GM12878 (cell line): ENCODE measurements around the gene ZKSCAN1. TPM values are rescaled to one million over a fixed set of nuclear protein-coding genes. Genes with fewer than 3 reads are reported as not detected.

Experiments used
- ATAC-seq: fragments of 200-7000 bp; cut with Tn5 transposase; 3 replicates; pipeline ENCODE4 v1.9.1; 2020; ENCODE audit warnings: mild to moderate bottlenecking, moderate library complexity
- BruUV-seq: library from RNA; stranded (reverse); fragments of 400-500 nt; replicated peaks from 2 replicates; lab custom pipeline; 2021; lab: Mats Ljungman, UMichigan
- CTCF ChIA-PET: fragments of 300-600 bp; sonication (Branson Sonifier 250); formaldehyde crosslinking; extraction: SDS; loops from one replicate; lab custom pipeline; 2021; ENCODE audit warnings: inconsistent platforms; lab: Yijun Ruan, JAX
- POLR2A ChIA-PET: fragments of 350-600 bp; formaldehyde crosslinking; extraction: SDS; loops from one replicate; lab custom pipeline; 2021; ENCODE audit warnings: inconsistent platforms; lab: Charles Lee
- RAD21 ChIA-PET: fragments of 300-600 bp; sonication (Branson Sonifier 250); formaldehyde crosslinking; loops from one replicate; lab custom pipeline; 2023; ENCODE audit warnings: antibody characterized with exemption; ENCODE audit not compliant: unreplicated experiment; lab: Charles Lee
- SMC1A ChIA-PET: fragments of 300-600 bp; sonication (Branson Sonifier 250); formaldehyde crosslinking; loops from one replicate; lab custom pipeline; 2023; ENCODE audit not compliant: unreplicated experiment, uncharacterized antibody; lab: Charles Lee
- DNase-seq: peaks from one replicate; pipeline ENCODE4 v3.0.0-alpha.2; 2011; ENCODE audit warnings: low read depth, low spot score
- FAIRE-seq: peaks from 3 replicates; lab custom pipeline; 2011; peaks lifted over from hg19 to GRCh38; lab: Jason Lieb, UNC
- H2AFZ ChIP-seq: 2 replicates; pipeline ENCODE4 v1.6.0; 2011; ENCODE audit warnings: low read depth, low read length, control low read depth; ENCODE audit not compliant: control insufficient read depth
- H3K27ac ChIP-seq: 2 replicates; pipeline ENCODE4 v1.5.1; 2011; ENCODE audit warnings: control low read depth; ENCODE audit not compliant: control insufficient read depth, insufficient read depth
- H3K27me3 ChIP-seq, 2 experiments: replicated peaks in 1 of 2; 2 replicates each; pipeline versions ENCODE4 v1.6.0 to v1.6.1; 2011; ENCODE audit warnings: low read length in 1 of 2; ENCODE audit not compliant: control insufficient read depth in 2 of 2, insufficient read depth in 2 of 2
- H3K36me3 ChIP-seq, 2 experiments: 2 replicates each; pipeline ENCODE4 v1.5.1; 2011; ENCODE audit warnings: low read length in 1 of 2; ENCODE audit not compliant: control insufficient read depth in 2 of 2, insufficient read depth in 2 of 2
- H3K4me1 ChIP-seq: 2 replicates; pipeline ENCODE4 v1.6.1; 2011; ENCODE audit warnings: mild to moderate bottlenecking, low read length, moderate library complexity, mixed read lengths; ENCODE audit not compliant: control insufficient read depth, insufficient read depth
- H3K4me2 ChIP-seq: 2 replicates; pipeline ENCODE4 v1.6.0; 2011; ENCODE audit warnings: control low read depth; ENCODE audit not compliant: control insufficient read depth, insufficient read depth
- H3K4me3 ChIP-seq: fragments of 200-600 bp; sonication (generic); 2 replicates; pipeline ENCODE4 v1.5.1; 2016
- H3K79me2 ChIP-seq: 2 replicates; pipeline ENCODE4 v1.6.0; 2011; ENCODE audit warnings: low read length; ENCODE audit not compliant: control insufficient read depth, insufficient read depth
- H3K9ac ChIP-seq: 2 replicates; pipeline ENCODE4 v1.8.0; 2011; ENCODE audit warnings: low read length, control low read depth, mixed read lengths; ENCODE audit not compliant: control insufficient read depth, insufficient read depth
- H3K9me3 ChIP-seq: replicated peaks from 3 replicates; pipeline ENCODE4 v1.5.1; 2011; ENCODE audit warnings: mild to moderate bottlenecking, low read length; ENCODE audit not compliant: control insufficient read depth, insufficient read depth
- H4K20me1 ChIP-seq: 2 replicates; pipeline ENCODE4 v1.6.0; 2011; ENCODE audit not compliant: control insufficient read depth, insufficient read depth
- POLR2A ChIP-seq: IDR thresholded peaks from 2 replicates; pipeline ENCODE4 v1.6.1; 2011; ENCODE audit warnings: low read depth, mild to moderate bottlenecking, low read length
- SUZ12 ChIP-seq: fragments of 200-600 bp; sonication (generic); IDR thresholded peaks from one replicate; pipeline ENCODE4 v1.6.1; 2018; ENCODE audit warnings: antibody characterized with exemption, mild to moderate bottlenecking; ENCODE audit not compliant: unreplicated experiment
- WGBS: methylation state at CpG from one replicate; pipeline ENCODE4 v1.1.6; 2016; ENCODE audit warnings: low lambda C conversion rate; ENCODE audit not compliant: insufficient replicate concordance, insufficient coverage; ENCODE audit errors: missing lambda C conversion rate; 5-methylcytosine and 5-hydroxymethylcytosine counted together
- in situ Hi-C: fragments of 300-500 bp; cut with MboI; formaldehyde crosslinking; loops from 9 replicates; pipeline ENCODE4 v1.14.3; 2018; ENCODE audit warnings: mixed read lengths
- intact Hi-C: fragments of 100-400 bp; cut with micrococcal nuclease; formaldehyde crosslinking; loops from one replicate; pipeline ENCODE4 v1.14.2; 2022; ENCODE audit not compliant: unreplicated experiment
- polyA plus RNA-seq, 11 experiments: library from polyadenylated mRNA; depleted of rRNA in 4 of 11; unstranded in 6 of 11; stranded (reverse) in 5 of 11; fragments of >200 nt; fragmentation: Nextera tagmentation in 4 of 11; fragmentation: Illumina TruSeq in 1 of 11; extraction: Ambion mirVana in 4 of 11; extraction: Trizol in 1 of 11; gene quantifications; 1 replicate in 1 of 11; 2 replicates in 10 of 11; pipeline versions ENCODE4 v1.2.1 to v1.2.3, GENCODE V29; 2011 to 2016; ENCODE audit warnings: inconsistent platforms in 2 of 11, missing spikeins in 2 of 11, low read depth in 1 of 11
- total RNA-seq, 4 experiments: library from RNA; depleted of rRNA in 3 of 4; stranded (reverse); fragments of >200 nt in 3 of 4; fragmentation: Illumina TruSeq in 1 of 4; extraction: Trizol in 1 of 4; gene quantifications; 2 replicates each; pipeline versions ENCODE4 v1.2.1 to v1.2.3, GENCODE V29; 2013 to 2021

ZKSCAN1 gene
- total and polyA plus RNA-seq, 10 of the 15 experiments (the other 5 are each of a cell fraction or from before 2014, with no cell fraction given): 3.2 to 34.4 (median 18.1) TPM

GRCh38 chr7:100090527-100091410, 75.4 kb downstream of the ZKSCAN1 start:
- FAIRE-seq: no peak
- SMC1A ChIA-PET: interaction anchor here (0.8 to 1.4 kb wide), 3 partner anchors 9 to 179 kb away, joined by 3 to 4 read pairs (median 3); partner anchors contain the start of gene MBLAC1
- peaks cover 10% of the 10 kb centered on the region for H3K79me2 ChIP-seq

More at GRCh38 chr7:100090527-100091410, 75.4 kb downstream of the ZKSCAN1 start:
- no peak for TF ChIP-seq SUZ12
- TF ChIP-seq POLR2A: peak; percentile 72
- no peak overlapping the region for H3K4me2 ChIP-seq
- H2AFZ ChIP-seq: no peak overlapping the region
- BruUV-seq: no TSS peak
- DNase-seq (no peak), ATAC-seq (peak; percentile 3; the same call in 2 of the 3 replicates)
- peaks cover 3% of the 10 kb centered on the region; the same call in 1 of the 2 replicates for H4K20me1 ChIP-seq
- H3K27me3 ChIP-seq: no peaks in the 10 kb centered on the region
- in situ Hi-C loops: no loop called here
- no peak overlapping the region for H3K4me3 ChIP-seq
- ChIA-PET CTCF (interaction anchor here (1.2 to 1.3 kb wide), 2 partner anchors 40 to 42 kb away, joined by 4 read pairs; no protein-coding TSS in a partner anchor), RAD21 (interaction anchor here (1.2 kb wide), 1 partner anchor 101 kb away, joined by 3 read pairs; no protein-coding TSS in a partner anchor), POLR2A (interaction anchor here (0.5 to 3.9 kb wide), 3 partner anchors 8 to 10 kb away, joined by 3 to 39 read pairs (median 3); partner anchors contain the start of genes AP4M1 and MCM7)
- intact Hi-C loops: no loop called here
- peaks cover 26 to 41% of the 10 kb centered on the region in 2 experiments for H3K36me3 ChIP-seq
- 85% methylated on average over 14 of the region's 14 CpGs for whole genome bisulfite sequencing
- H3K27ac ChIP-seq: no peak overlapping the region
- H3K9ac ChIP-seq: no peak overlapping the region
- peaks cover 6% of the 10 kb centered on the region for H3K4me1 ChIP-seq
- H3K9me3 ChIP-seq: no peaks in the 10 kb centered on the region

Other genes with a start within 250 kb of the ZKSCAN1 start
Only the 7 nearest of the 20 such genes appear.
- gene GJC3, start 86.0 kb upstream of the ZKSCAN1 start, total RNA-seq (2014; rRNA removed): not detected in 2 replicates
- 0.18 TPM in 1 of 2 replicates, not detected in the other for gene GJC3, start 86.0 kb upstream of the ZKSCAN1 start, total RNA-seq (2014; rRNA removed; fragmentation: Illumina TruSeq; extraction: Trizol)
- not detected in 2 replicates for gene GJC3, start 86.0 kb upstream of the ZKSCAN1 start, total RNA-seq (2021)
- gene GJC3, start 86.0 kb upstream of the ZKSCAN1 start, polyA plus RNA-seq (2011; rRNA removed): not detected in 2 replicates
- gene GJC3, start 86.0 kb upstream of the ZKSCAN1 start, polyA plus RNA-seq (2014; fragmentation: Illumina TruSeq; extraction: Trizol): 0.06 TPM in 1 of 2 replicates, not detected in the other
- gene GJC3, start 86.0 kb upstream of the ZKSCAN1 start, polyA plus RNA-seq (2014; fragmentation: Nextera tagmentation; extraction: Ambion mirVana): not detected
- gene GJC3, start 86.0 kb upstream of the ZKSCAN1 start, polyA plus RNA-seq (2014; rRNA removed): 0.06 and 0.20 TPM in 2 replicates
- gene GJC3, start 86.0 kb upstream of the ZKSCAN1 start, polyA plus RNA-seq (2016; fragmentation: Nextera tagmentation; extraction: Ambion mirVana): under 1 TPM in 1 of 2 experiments, not detected in 1; 0.11 TPM
- gene AZGP1, start 39.6 kb upstream of the ZKSCAN1 start, total RNA-seq (2014; rRNA removed): 0.28 and 0.54 TPM in 2 replicates
- 0.18 and 0.46 TPM in 2 replicates for gene AZGP1, start 39.6 kb upstream of the ZKSCAN1 start, total RNA-seq (2014; rRNA removed; fragmentation: Illumina TruSeq; extraction: Trizol)
- gene AZGP1, start 39.6 kb upstream of the ZKSCAN1 start, total RNA-seq (2021): 0.64 and 1.1 TPM in 2 replicates
- gene AZGP1, start 39.6 kb upstream of the ZKSCAN1 start, polyA plus RNA-seq (2011; rRNA removed): not detected in 2 replicates
- 0.29 and 0.40 TPM in 2 replicates for gene AZGP1, start 39.6 kb upstream of the ZKSCAN1 start, polyA plus RNA-seq (2014; fragmentation: Illumina TruSeq; extraction: Trizol)
- gene AZGP1, start 39.6 kb upstream of the ZKSCAN1 start, polyA plus RNA-seq (2014; fragmentation: Nextera tagmentation; extraction: Ambion mirVana): not detected
- 0.25 and 0.44 TPM in 2 replicates for gene AZGP1, start 39.6 kb upstream of the ZKSCAN1 start, polyA plus RNA-seq (2014; rRNA removed)
- not detected for gene AZGP1, start 39.6 kb upstream of the ZKSCAN1 start, polyA plus RNA-seq (2016; fragmentation: Nextera tagmentation; extraction: Ambion mirVana)
- gene ZSCAN21, start 34.2 kb downstream of the ZKSCAN1 start, total RNA-seq (2014; rRNA removed): 5.8 and 5.9 TPM in 2 replicates
- gene ZSCAN21, start 34.2 kb downstream of the ZKSCAN1 start, total RNA-seq (2014; rRNA removed; fragmentation: Illumina TruSeq; extraction: Trizol): 7.3 and 7.8 TPM in 2 replicates
- gene ZSCAN21, start 34.2 kb downstream of the ZKSCAN1 start, total RNA-seq (2021): 5.8 and 8.0 TPM in 2 replicates
- 8.7 and 9.4 TPM in 2 replicates for gene ZSCAN21, start 34.2 kb downstream of the ZKSCAN1 start, polyA plus RNA-seq (2011; rRNA removed)
- 6.7 and 6.9 TPM in 2 replicates for gene ZSCAN21, start 34.2 kb downstream of the ZKSCAN1 start, polyA plus RNA-seq (2014; fragmentation: Illumina TruSeq; extraction: Trizol)
- 1 to 10 TPM; 1.9 to 3.1 TPM for gene ZSCAN21, start 34.2 kb downstream of the ZKSCAN1 start, polyA plus RNA-seq (2014; fragmentation: Nextera tagmentation; extraction: Ambion mirVana)
- gene ZSCAN21, start 34.2 kb downstream of the ZKSCAN1 start, polyA plus RNA-seq (2014; rRNA removed): 5.2 and 5.8 TPM in 2 replicates
- 1 to 10 TPM; 7.4 to 9.6 TPM for gene ZSCAN21, start 34.2 kb downstream of the ZKSCAN1 start, polyA plus RNA-seq (2016; fragmentation: Nextera tagmentation; extraction: Ambion mirVana)
- gene ZNF3, start 66.1 kb downstream of the ZKSCAN1 start, total RNA-seq (2014; rRNA removed): 26.2 and 34.9 TPM in 2 replicates
- 34.9 and 36.0 TPM in 2 replicates for gene ZNF3, start 66.1 kb downstream of the ZKSCAN1 start, total RNA-seq (2014; rRNA removed; fragmentation: Illumina TruSeq; extraction: Trizol)
- 28.5 and 30.7 TPM in 2 replicates for gene ZNF3, start 66.1 kb downstream of the ZKSCAN1 start, total RNA-seq (2021)
- 31.1 and 32.1 TPM in 2 replicates for gene ZNF3, start 66.1 kb downstream of the ZKSCAN1 start, polyA plus RNA-seq (2011; rRNA removed)
- 37.4 and 48.6 TPM in 2 replicates for gene ZNF3, start 66.1 kb downstream of the ZKSCAN1 start, polyA plus RNA-seq (2014; fragmentation: Illumina TruSeq; extraction: Trizol)
- gene ZNF3, start 66.1 kb downstream of the ZKSCAN1 start, polyA plus RNA-seq (2014; fragmentation: Nextera tagmentation; extraction: Ambion mirVana): 10 to 100 TPM; 17.2 to 19.0 TPM
- gene ZNF3, start 66.1 kb downstream of the ZKSCAN1 start, polyA plus RNA-seq (2014; rRNA removed): 22.6 and 27.3 TPM in 2 replicates
- gene ZNF3, start 66.1 kb downstream of the ZKSCAN1 start, polyA plus RNA-seq (2016; fragmentation: Nextera tagmentation; extraction: Ambion mirVana): 10 to 100 TPM; 29.0 to 29.7 TPM
- 40.2 and 43.4 TPM in 2 replicates for gene COPS6, start 73.4 kb downstream of the ZKSCAN1 start, total RNA-seq (2014; rRNA removed)
- gene COPS6, start 73.4 kb downstream of the ZKSCAN1 start, total RNA-seq (2014; rRNA removed; fragmentation: Illumina TruSeq; extraction: Trizol): 28.5 and 28.6 TPM in 2 replicates
- 75.2 and 79.6 TPM in 2 replicates for gene COPS6, start 73.4 kb downstream of the ZKSCAN1 start, total RNA-seq (2021)
- gene COPS6, start 73.4 kb downstream of the ZKSCAN1 start, polyA plus RNA-seq (2011; rRNA removed): 58.5 and 81.8 TPM in 2 replicates
- gene COPS6, start 73.4 kb downstream of the ZKSCAN1 start, polyA plus RNA-seq (2014; fragmentation: Illumina TruSeq; extraction: Trizol): 81.1 and 84.8 TPM in 2 replicates
- 100 to 1,000 TPM in 1 of 2 experiments, 10 to 100 TPM in 1; 64.1 to 108 TPM for gene COPS6, start 73.4 kb downstream of the ZKSCAN1 start, polyA plus RNA-seq (2014; fragmentation: Nextera tagmentation; extraction: Ambion mirVana)
- 97.3 and 99.4 TPM in 2 replicates for gene COPS6, start 73.4 kb downstream of the ZKSCAN1 start, polyA plus RNA-seq (2014; rRNA removed)
- gene COPS6, start 73.4 kb downstream of the ZKSCAN1 start, polyA plus RNA-seq (2016; fragmentation: Nextera tagmentation; extraction: Ambion mirVana): 100 to 1,000 TPM; 152 to 182 TPM
- 305 and 354 TPM in 2 replicates for gene MCM7, start 85.8 kb downstream of the ZKSCAN1 start, total RNA-seq (2014; rRNA removed)
- gene MCM7, start 85.8 kb downstream of the ZKSCAN1 start, total RNA-seq (2014; rRNA removed; fragmentation: Illumina TruSeq; extraction: Trizol): 165 and 183 TPM in 2 replicates
- gene MCM7, start 85.8 kb downstream of the ZKSCAN1 start, total RNA-seq (2021): 292 and 310 TPM in 2 replicates
- 124 and 210 TPM in 2 replicates for gene MCM7, start 85.8 kb downstream of the ZKSCAN1 start, polyA plus RNA-seq (2011; rRNA removed)
- gene MCM7, start 85.8 kb downstream of the ZKSCAN1 start, polyA plus RNA-seq (2014; fragmentation: Illumina TruSeq; extraction: Trizol): 136 and 196 TPM in 2 replicates
- 100 to 1,000 TPM; 227 to 234 TPM for gene MCM7, start 85.8 kb downstream of the ZKSCAN1 start, polyA plus RNA-seq (2014; fragmentation: Nextera tagmentation; extraction: Ambion mirVana)
- 253 and 264 TPM in 2 replicates for gene MCM7, start 85.8 kb downstream of the ZKSCAN1 start, polyA plus RNA-seq (2014; rRNA removed)
- 100 to 1,000 TPM; 349 to 383 TPM for gene MCM7, start 85.8 kb downstream of the ZKSCAN1 start, polyA plus RNA-seq (2016; fragmentation: Nextera tagmentation; extraction: Ambion mirVana)
- 14.3 and 15.7 TPM in 2 replicates for gene AP4M1, start 86.0 kb downstream of the ZKSCAN1 start, total RNA-seq (2014; rRNA removed)
- 7.1 and 7.6 TPM in 2 replicates for gene AP4M1, start 86.0 kb downstream of the ZKSCAN1 start, total RNA-seq (2014; rRNA removed; fragmentation: Illumina TruSeq; extraction: Trizol)
- gene AP4M1, start 86.0 kb downstream of the ZKSCAN1 start, total RNA-seq (2021): 12.9 and 13.6 TPM in 2 replicates
- 10.7 and 13.9 TPM in 2 replicates for gene AP4M1, start 86.0 kb downstream of the ZKSCAN1 start, polyA plus RNA-seq (2011; rRNA removed)
- 7.7 and 12.5 TPM in 2 replicates for gene AP4M1, start 86.0 kb downstream of the ZKSCAN1 start, polyA plus RNA-seq (2014; fragmentation: Illumina TruSeq; extraction: Trizol)
- gene AP4M1, start 86.0 kb downstream of the ZKSCAN1 start, polyA plus RNA-seq (2014; fragmentation: Nextera tagmentation; extraction: Ambion mirVana): 1 to 10 TPM in 1 of 2 experiments, under 1 TPM in 1; 0.77 to 2.1 TPM
- 11.6 and 12.9 TPM in 2 replicates for gene AP4M1, start 86.0 kb downstream of the ZKSCAN1 start, polyA plus RNA-seq (2014; rRNA removed)
- 10 to 100 TPM; 15.9 to 16.1 TPM for gene AP4M1, start 86.0 kb downstream of the ZKSCAN1 start, polyA plus RNA-seq (2016; fragmentation: Nextera tagmentation; extraction: Ambion mirVana)